ENCODE measurements around the gene TWSG1. TPM values are rescaled to one million over a fixed set of nuclear protein-coding genes. Genes with fewer than 3 reads are reported as not detected.
"Not testable (repeated sequence)": the region's sequence is repeated elsewhere in the genome, so short reads cannot be mapped to it uniquely, and the experiment has no call there.

The TWSG1 gene
- total RNA-seq, 1 donor from 2014 or later: 60.2 TPM

DNA sequence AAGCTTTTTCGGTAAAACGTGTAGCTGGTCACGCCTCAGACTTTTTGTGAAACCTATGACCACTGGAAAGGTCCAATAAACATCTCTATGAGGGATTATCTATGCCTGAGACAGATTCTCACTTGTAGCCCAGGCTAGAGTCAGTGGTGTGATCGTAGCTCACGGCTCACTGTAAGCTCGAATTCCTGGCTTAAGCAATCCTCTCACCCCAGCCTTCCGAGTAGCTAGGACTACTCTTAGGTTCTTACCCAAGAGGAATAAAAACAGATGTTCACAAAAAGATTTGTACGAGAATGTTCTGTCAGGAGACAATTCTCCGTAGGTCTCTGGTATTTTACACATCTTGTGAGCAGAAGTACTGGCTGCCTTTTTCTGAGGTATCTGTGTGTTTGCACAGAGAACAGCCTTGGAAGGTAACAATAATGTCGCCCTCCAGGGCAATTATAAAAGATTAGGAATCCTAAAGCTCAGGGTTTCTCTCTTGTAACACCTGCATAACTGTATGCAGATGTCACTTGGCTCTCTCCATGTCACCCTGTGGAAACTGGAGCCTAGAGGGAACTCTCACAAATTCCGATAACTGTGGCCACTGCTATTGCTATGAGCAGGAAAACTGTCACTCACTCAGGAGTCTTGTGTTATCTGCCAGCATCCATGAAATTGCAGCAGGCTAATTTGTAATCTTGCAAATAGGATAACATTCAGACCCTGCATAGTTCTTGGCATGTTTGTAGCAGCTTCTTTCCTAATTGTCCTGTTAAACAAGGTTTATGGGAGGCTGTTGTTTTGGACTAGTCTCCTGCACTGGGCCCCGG, 115.2 kb downstream of the TWSG1 start:
- Mint-ChIP-seq H3K27me3 (ENCODE audit: low read depth) (no peaks in the 10 kb centered on the region), H3K27ac (peak overlapping the region; percentile 3), H3K4me1 (peaks cover 8% of the 10 kb centered on the region), H3K4me3 (no peak overlapping the region), H3K36me3 (no peaks in the 10 kb centered on the region), H3K9me3 (peaks cover 17% of the 10 kb centered on the region)
- DNase-seq (ENCODE audit: low spot score in 2 of 2, unreplicated experiment in 2 of 2): no peak
- TF ChIP-seq, protein P1, sequence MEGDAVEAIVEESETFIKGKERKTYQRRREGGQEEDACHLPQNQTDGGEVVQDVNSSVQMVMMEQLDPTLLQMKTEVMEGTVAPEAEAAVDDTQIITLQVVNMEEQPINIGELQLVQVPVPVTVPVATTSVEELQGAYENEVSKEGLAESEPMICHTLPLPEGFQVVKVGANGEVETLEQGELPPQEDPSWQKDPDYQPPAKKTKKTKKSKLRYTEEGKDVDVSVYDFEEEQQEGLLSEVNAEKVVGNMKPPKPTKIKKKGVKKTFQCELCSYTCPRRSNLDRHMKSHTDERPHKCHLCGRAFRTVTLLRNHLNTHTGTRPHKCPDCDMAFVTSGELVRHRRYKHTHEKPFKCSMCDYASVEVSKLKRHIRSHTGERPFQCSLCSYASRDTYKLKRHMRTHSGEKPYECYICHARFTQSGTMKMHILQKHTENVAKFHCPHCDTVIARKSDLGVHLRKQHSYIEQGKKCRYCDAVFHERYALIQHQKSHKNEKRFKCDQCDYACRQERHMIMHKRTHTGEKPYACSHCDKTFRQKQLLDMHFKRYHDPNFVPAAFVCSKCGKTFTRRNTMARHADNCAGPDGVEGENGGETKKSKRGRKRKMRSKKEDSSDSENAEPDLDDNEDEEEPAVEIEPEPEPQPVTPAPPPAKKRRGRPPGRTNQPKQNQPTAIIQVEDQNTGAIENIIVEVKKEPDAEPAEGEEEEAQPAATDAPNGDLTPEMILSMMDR (IDR thresholded peaks at IDR 0.05; ENCODE audit: unreplicated experiment): no peak

DNA sequence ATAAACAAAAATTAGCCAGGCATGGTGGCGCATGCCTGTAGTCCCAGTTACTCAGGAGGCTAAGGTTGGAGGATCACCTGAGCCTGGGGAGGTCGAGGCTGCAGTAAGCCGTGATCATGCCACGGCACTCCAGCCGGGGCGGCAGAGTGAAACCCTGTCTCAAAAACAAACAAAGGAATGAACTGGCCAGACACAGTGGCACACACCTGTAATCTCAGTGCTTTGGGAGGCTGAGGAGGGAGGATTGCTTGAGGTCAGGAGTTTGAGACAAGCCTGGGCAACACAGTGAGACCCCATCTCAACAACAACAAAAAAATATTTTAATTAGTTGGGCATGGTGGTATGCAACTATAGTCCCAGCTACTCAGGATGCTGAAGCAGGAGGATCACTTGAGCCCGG, 116.3 kb downstream of the TWSG1 start:
- H3K27me3 Mint-ChIP-seq (ENCODE audit: low read depth); H3K4me1 Mint-ChIP-seq; H3K36me3 Mint-ChIP-seq; H3K27ac Mint-ChIP-seq; H3K4me3 Mint-ChIP-seq; DNase-seq (ENCODE audit: low spot score in 2 of 2, unreplicated experiment in 2 of 2): not testable (repeated sequence)
- peaks cover 17% of the 10 kb centered on the region for H3K9me3 Mint-ChIP-seq

Other genes starting within 250 kb of the TWSG1 start
- gene NDUFV2, start 232.1 kb upstream of the TWSG1 start, total RNA-seq: 99.9 to 114 TPM (median 106 TPM) in 3 replicates
- 47.6 to 50.7 TPM (median 49.7 TPM) in 3 replicates for gene ANKRD12, start 198.0 kb upstream of the TWSG1 start, total RNA-seq
- 43.2 to 44.7 TPM (median 44.1 TPM) in 3 replicates for gene RALBP1, start 140.7 kb downstream of the TWSG1 start, total RNA-seq

Measured in mesothelial cell of epicardium (in vitro differentiated cells).